EH (cell line): ENCODE data around the gene MRPL32.

ENCODE experiments used
- DNase-seq: peaks from one replicate; pipeline ENCODE4 v3.0.0-alpha.2; 2015; ENCODE audit warnings: low read depth

MRPL32 gene

GRCh38 chr7:42967391-42967790 lies 35.2 kb downstream of the MRPL32 start:
- no peak for DNase-seq

- peak; percentile 100 for DNase-seq
Observed at GRCh38 chr7:42972699-42973500, 40.7 kb downstream of the MRPL32 start.

- DNase-seq = no peak
Observed at GRCh38 chr7:42976371-42976770, 44.2 kb downstream of the MRPL32 start.

- DNase-seq = no peak
Observed at GRCh38 chr7:42978496-42978895, 46.3 kb downstream of the MRPL32 start.

- no peak for DNase-seq
Observed at GRCh38 chr7:42980084-42980483, 47.9 kb downstream of the MRPL32 start.

GRCh38 chr7:42980514-42980913 lies 48.3 kb downstream of the MRPL32 start:
- no peak for DNase-seq

- no peak for DNase-seq
Observed at GRCh38 chr7:42981601-42982000, 49.4 kb downstream of the MRPL32 start.

GRCh38 chr7:42982604-42983115 lies 50.5 kb downstream of the MRPL32 start:
- no peak for DNase-seq

GRCh38 chr7:42984137-42984536 lies 52.0 kb downstream of the MRPL32 start:
- DNase-seq = no peak

GRCh38 chr7:42986213-42986612 lies 54.0 kb downstream of the MRPL32 start:
- no peak for DNase-seq

GRCh38 chr7:42986781-42987248 lies 54.6 kb downstream of the MRPL32 start:
- DNase-seq = no peak
